GM21825 (cell line): ENCODE results near the gene AGAP1.

ENCODE experiments used
- ATAC-seq: cut with Tn5 transposase; IDR thresholded peaks from one replicate; pipeline ENCODE4 v1.9.1; 2021; ENCODE audit warnings: mild to moderate bottlenecking, moderate library complexity; ENCODE audit not compliant: unreplicated experiment

Gene AGAP1

GRCh38 chr2:235898766-235899165 is 404.9 kb downstream of the AGAP1 start:
- no peak for ATAC-seq

GRCh38 chr2:235900631-235901030 is 406.8 kb downstream of the AGAP1 start:
- ATAC-seq: no peak

GRCh38 chr2:235901243-235901642 is 407.4 kb downstream of the AGAP1 start:
- ATAC-seq: no peak

- no peak for ATAC-seq
These were observed 410.1 kb downstream of the AGAP1 start for GRCh38 chr2:235903782-235904584.

- no peak for ATAC-seq
These were observed 410.7 kb downstream of the AGAP1 start for GRCh38 chr2:235904585-235904931.

GRCh38 chr2:235908826-235909225 is 415.0 kb downstream of the AGAP1 start:
- peak; percentile 85 for ATAC-seq

- ATAC-seq: no peak
These were observed 415.5 kb downstream of the AGAP1 start for GRCh38 chr2:235909358-235909757.

- ATAC-seq: no peak
These were observed 416.2 kb downstream of the AGAP1 start for GRCh38 chr2:235910067-235910466.

- ATAC-seq: no peak
These were observed 417.3 kb downstream of the AGAP1 start for GRCh38 chr2:235911125-235911524.

GRCh38 chr2:235911633-235912233 is 417.9 kb downstream of the AGAP1 start:
- ATAC-seq: no peak

GRCh38 chr2:235914756-235915155 is 420.9 kb downstream of the AGAP1 start:
- ATAC-seq: no peak

GRCh38 chr2:235917506-235917905 is 423.7 kb downstream of the AGAP1 start:
- no peak for ATAC-seq

GRCh38 chr2:235918876-235919275 is 425.0 kb downstream of the AGAP1 start:
- ATAC-seq: no peak

- no peak for ATAC-seq
These were observed 426.5 kb downstream of the AGAP1 start for GRCh38 chr2:235920216-235920865.

- ATAC-seq: no peak
These were observed 427.8 kb downstream of the AGAP1 start for GRCh38 chr2:235921508-235922191.

- ATAC-seq: no peak
These were observed 429.0 kb downstream of the AGAP1 start for GRCh38 chr2:235922839-235923238.

- no peak for ATAC-seq
These were observed 430.2 kb downstream of the AGAP1 start for GRCh38 chr2:235923859-235924674.

- no peak for ATAC-seq
These were observed 430.8 kb downstream of the AGAP1 start for GRCh38 chr2:235924675-235925063.

GRCh38 chr2:235925250-235925919 is 431.5 kb downstream of the AGAP1 start:
- no peak for ATAC-seq

- no peak for ATAC-seq
These were observed 432.4 kb downstream of the AGAP1 start for GRCh38 chr2:235926229-235926628.
